PC-3 (cell line): ENCODE measurements around the gene GMDS.

Experiments used
- EZH2 ChIP-seq: fragments of 300-600 bp; sonication (generic); IDR thresholded peaks from one replicate; pipeline ENCODE4 v1.6.1; 2017; ENCODE audit warnings: antibody characterized with exemption, mild to moderate bottlenecking, low read length; ENCODE audit not compliant: unreplicated experiment
- TF ChIP-seq, protein P1 (sequence below): fragments of 300-600 bp; sonication (generic); conservative IDR thresholded peaks from 2 replicates; pipeline ENCODE4 v1.5.1; 2017; ENCODE audit warnings: antibody characterized with exemption, low read depth, mild to moderate bottlenecking, low read length

GRCh38 chr6:2042956-2043648 is 202.3 kb downstream of the GMDS start:
- no peak for TF ChIP-seq EZH2
- TF ChIP-seq, protein P1, sequence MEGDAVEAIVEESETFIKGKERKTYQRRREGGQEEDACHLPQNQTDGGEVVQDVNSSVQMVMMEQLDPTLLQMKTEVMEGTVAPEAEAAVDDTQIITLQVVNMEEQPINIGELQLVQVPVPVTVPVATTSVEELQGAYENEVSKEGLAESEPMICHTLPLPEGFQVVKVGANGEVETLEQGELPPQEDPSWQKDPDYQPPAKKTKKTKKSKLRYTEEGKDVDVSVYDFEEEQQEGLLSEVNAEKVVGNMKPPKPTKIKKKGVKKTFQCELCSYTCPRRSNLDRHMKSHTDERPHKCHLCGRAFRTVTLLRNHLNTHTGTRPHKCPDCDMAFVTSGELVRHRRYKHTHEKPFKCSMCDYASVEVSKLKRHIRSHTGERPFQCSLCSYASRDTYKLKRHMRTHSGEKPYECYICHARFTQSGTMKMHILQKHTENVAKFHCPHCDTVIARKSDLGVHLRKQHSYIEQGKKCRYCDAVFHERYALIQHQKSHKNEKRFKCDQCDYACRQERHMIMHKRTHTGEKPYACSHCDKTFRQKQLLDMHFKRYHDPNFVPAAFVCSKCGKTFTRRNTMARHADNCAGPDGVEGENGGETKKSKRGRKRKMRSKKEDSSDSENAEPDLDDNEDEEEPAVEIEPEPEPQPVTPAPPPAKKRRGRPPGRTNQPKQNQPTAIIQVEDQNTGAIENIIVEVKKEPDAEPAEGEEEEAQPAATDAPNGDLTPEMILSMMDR = no peak
